Body of pancreas (tissue), 4 donors: Measurements from ENCODE around the gene SRSF9.
A peak's percentile ranks its signal among the peaks of the same experiment; 100 is the strongest.

Source experiments
- CTCF ChIP-seq, 7 experiments: fragments of 450-650 bp in 4 of 7; fragments of 200-600 bp in 3 of 7; sonication (generic) in 3 of 7; IDR thresholded peaks; one replicate each; pipeline ENCODE4 v1.5.1; 2016 to 2019; ENCODE audit warnings: antibody characterized with exemption in 7 of 7
- POLR2A ChIP-seq, 3 donors: fragments of 450-650 bp; IDR thresholded peaks; one replicate each; pipeline ENCODE4 v1.6.1; 2016; ENCODE audit warnings: antibody characterized with exemption in 3 of 3, mild to moderate bottlenecking in 2 of 3

GRCh38 chr12:120457133-120457532, 12.4 kb downstream of the SRSF9 start:
- TF ChIP-seq CTCF (IDR thresholded peaks at IDR 0.05) (peak in 4 of 7 experiments; percentile 13 to 29 (median 20)), POLR2A (IDR thresholded peaks at IDR 0.05) (no peak)
